Measurements from ENCODE around the gene NHLRC1.

DNA sequence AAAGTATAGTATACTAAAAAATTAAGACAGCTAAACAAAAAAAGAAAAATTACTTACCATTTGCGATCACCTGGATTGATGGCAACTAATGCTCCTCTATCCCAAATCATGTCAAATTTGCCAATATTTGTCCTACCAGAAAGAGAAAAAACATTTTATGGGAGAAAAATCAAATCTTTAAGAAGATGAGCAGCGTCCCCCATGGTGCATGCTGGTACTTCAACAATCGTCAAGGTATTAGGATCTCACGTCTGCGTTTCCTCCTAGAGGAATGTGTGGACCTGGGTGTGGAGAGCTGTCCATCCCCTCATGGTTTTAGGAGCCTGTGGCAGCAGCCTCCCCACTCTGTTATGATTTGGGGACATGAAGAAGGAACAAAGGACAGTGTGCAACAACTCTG is 16.4 kb upstream of the NHLRC1 start:
- TF ChIP-seq POLR2A (IDR thresholded peaks at IDR 0.05; ENCODE audit: low read length), result no peak
- no peak for TF ChIP-seq GATA1 (IDR thresholded peaks at IDR 0.05; ENCODE audit: low read depth, low read length)
